Activated CD4-positive, alpha-beta T cell treated with anti-CD3 and anti-CD28 coated beads, Interleukin-2, amount 10 ng/mL, durations not matched to agents 24 days and 14 days (primary cell): ENCODE data around the gene FBXL7. TPM values are rescaled to one million over a fixed set of nuclear protein-coding genes. Genes with fewer than 3 reads are reported as not detected.

Source experiments
- DNase-seq: peaks from one replicate; pipeline ENCODE4 v3.0.0; 2022
- H3K27ac Mint-ChIP-seq: one replicate; pipeline ENCODE4 v1.8.0; 2022; ENCODE audit warnings: mild to moderate bottlenecking, mixed read lengths
- H3K27me3 Mint-ChIP-seq: one replicate; pipeline ENCODE4 v1.8.0; 2022; ENCODE audit warnings: mixed read lengths
- H3K36me3 Mint-ChIP-seq: one replicate; pipeline ENCODE4 v1.8.0; 2022; ENCODE audit warnings: low read depth, mild to moderate bottlenecking, mixed read lengths
- H3K4me1 Mint-ChIP-seq: one replicate; pipeline ENCODE4 v1.8.0; 2021; ENCODE audit warnings: mixed read lengths
- H3K4me3 Mint-ChIP-seq: one replicate; pipeline ENCODE4 v1.8.0; 2022; ENCODE audit warnings: mild to moderate bottlenecking, moderate library complexity, mixed read lengths
- H3K9me3 Mint-ChIP-seq: one replicate; pipeline ENCODE4 v1.8.0; 2021; ENCODE audit warnings: mixed read lengths
- intact Hi-C: fragments of 100-400 bp; cut with micrococcal nuclease; formaldehyde crosslinking; loops from one replicate; pipeline ENCODE4 v1.15.1; 2023
- total RNA-seq: library from RNA; stranded (reverse); gene quantifications from 2 replicates; pipeline ENCODE4 v1.2.3, GENCODE V29; 2022

FBXL7 gene
- total RNA-seq, 1 donor from 2014 or later, result not detected

DNA sequence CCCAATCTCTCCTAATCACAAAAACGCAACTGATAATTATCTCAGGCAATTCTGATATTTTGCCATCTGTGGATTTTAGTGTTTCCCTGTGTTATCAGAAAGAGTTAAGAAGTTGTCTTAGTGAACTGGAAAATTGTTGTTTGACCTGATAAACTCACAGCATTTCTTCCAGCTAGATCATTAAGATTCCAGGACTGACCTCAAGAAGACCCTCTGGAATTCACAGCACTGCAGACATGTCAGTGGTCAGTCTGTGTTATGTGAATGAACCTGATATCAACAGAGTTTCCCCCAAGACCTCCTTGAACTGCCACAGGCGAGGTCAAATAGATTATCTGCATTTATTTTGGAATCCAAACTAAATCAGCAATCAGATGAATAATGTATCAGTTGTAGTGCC, 174.7 kb downstream of the FBXL7 start:
- H3K9me3 Mint-ChIP-seq, result peaks cover 5% of the 10 kb centered on the region

DNA sequence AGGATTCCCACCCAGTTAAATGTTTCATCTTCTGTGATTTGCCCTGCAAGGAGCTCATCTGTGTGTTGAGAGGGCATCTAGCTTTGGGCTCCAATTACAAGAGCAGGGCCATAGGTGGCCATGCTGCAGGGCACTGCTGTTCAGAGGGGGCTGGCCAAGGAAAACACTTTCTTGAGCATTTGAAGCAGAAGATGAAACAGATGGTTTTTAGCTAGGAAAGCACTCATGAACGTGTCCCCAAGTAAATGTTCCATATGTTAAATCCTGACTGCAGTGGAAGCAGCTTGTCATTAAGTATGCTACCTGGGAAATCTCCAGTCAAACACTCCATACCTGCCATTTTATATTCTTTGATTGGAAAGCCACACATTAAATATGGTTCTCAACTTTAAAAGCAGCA, 176.6 kb downstream of the FBXL7 start:
- intact Hi-C loops, result no loop called here
- Mint-ChIP-seq H3K27ac (no peak overlapping the region), H3K4me1 (no peaks in the 10 kb centered on the region), H3K9me3 (peaks cover 5% of the 10 kb centered on the region), H3K27me3 (no peaks in the 10 kb centered on the region), H3K4me3 (no peak overlapping the region), H3K36me3 (no peaks in the 10 kb centered on the region)
- no peak for DNase-seq

More for the DNA sequence above, 174.7 kb downstream of the FBXL7 start:
- Mint-ChIP-seq H3K27ac (no peak overlapping the region), H3K4me1 (no peaks in the 10 kb centered on the region), H3K36me3 (no peaks in the 10 kb centered on the region), H3K4me3 (no peak overlapping the region), H3K27me3 (no peaks in the 10 kb centered on the region)
- intact Hi-C loops, result no loop called here
- DNase-seq, result no peak

- Mint-ChIP-seq H3K27ac (no peak overlapping the region), H3K36me3 (no peaks in the 10 kb centered on the region), H3K9me3 (peaks cover 5% of the 10 kb centered on the region), H3K27me3 (no peaks in the 10 kb centered on the region), H3K4me3 (no peak overlapping the region), H3K4me1 (no peaks in the 10 kb centered on the region)
- no peak for DNase-seq
- intact Hi-C loops, result no loop called here
These were observed 179.2 kb downstream of the FBXL7 start for GRCh38 chr5:15679161-15679560.

DNA sequence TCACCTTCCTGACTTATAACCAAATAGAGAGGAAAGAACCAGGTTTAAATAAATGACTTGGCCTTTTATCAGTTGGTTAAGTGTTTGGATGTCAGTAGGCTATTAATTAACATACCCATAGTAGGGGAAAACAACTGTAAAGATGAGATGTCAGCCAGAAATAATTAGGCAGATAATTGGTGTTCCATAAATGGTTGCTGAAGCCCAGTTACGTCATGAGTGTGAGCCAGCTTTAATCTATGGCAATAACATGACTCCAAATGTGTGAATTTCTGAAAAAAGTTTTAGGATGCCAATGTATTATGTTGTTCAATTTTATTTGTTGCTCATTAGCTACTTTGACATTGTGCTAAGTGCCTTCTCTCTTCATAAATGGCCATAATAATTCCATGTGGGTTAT, 180.5 kb downstream of the FBXL7 start:
- H3K9me3 Mint-ChIP-seq, result peaks cover 5% of the 10 kb centered on the region
- intact Hi-C loops, result no loop called here
- H3K4me3 Mint-ChIP-seq, result no peak overlapping the region

GRCh38 chr5:15682122-15682521, 182.1 kb downstream of the FBXL7 start:
- Mint-ChIP-seq H3K27ac (no peak overlapping the region), H3K36me3 (no peaks in the 10 kb centered on the region), H3K4me3 (no peak overlapping the region), H3K9me3 (peaks cover 2% of the 10 kb centered on the region), H3K27me3 (no peaks in the 10 kb centered on the region), H3K4me1 (no peaks in the 10 kb centered on the region)
- intact Hi-C loops, result no loop called here
- DNase-seq, result no peak

More for the DNA sequence above, 180.5 kb downstream of the FBXL7 start:
- Mint-ChIP-seq H3K27me3 (no peaks in the 10 kb centered on the region), H3K4me1 (no peaks in the 10 kb centered on the region), H3K36me3 (no peaks in the 10 kb centered on the region), H3K27ac (no peak overlapping the region)
- no peak for DNase-seq

DNA sequence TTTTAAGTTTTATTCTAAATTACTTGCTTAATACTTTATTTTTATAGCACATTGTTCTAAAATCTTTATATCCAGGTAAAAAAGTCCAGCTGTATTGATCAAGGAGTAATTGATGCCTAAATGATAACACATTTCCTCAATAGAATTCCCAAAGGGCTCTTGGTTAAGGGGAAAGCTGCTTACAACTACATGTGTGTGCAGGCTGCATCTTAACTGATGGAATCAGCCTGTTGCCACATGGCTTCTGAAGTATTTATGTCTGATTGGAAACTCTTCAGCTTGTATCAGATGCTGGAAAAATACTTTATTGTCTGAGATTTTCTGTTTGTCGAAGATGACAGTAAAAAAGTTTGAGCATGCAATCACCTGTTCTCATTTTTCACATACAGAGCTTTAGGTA, 182.6 kb downstream of the FBXL7 start:
- Mint-ChIP-seq H3K27ac (no peak overlapping the region), H3K4me1 (no peaks in the 10 kb centered on the region), H3K27me3 (no peaks in the 10 kb centered on the region)

DNA sequence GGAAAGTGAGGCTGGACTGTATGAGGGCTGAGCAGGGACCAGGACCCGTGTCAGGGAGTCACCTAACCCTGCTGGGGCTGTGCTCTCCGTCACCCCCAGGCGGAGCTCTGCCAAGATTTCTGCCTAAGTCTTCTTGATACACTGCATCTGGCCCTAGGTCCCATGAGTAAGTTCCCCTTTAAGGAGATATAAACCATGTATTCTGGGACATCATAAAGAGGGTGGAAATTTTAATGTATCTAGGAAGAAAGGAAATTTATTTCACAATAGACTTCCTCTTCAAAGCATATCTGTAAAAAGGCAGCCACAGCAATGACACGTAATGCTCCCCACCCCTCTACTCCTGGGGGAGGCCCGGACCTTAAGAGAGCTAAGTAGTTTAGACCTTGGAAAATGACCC, 183.4 kb downstream of the FBXL7 start:
- intact Hi-C loops, result no loop called here
- Mint-ChIP-seq H3K4me1 (no peaks in the 10 kb centered on the region), H3K27me3 (no peaks in the 10 kb centered on the region), H3K36me3 (no peaks in the 10 kb centered on the region), H3K4me3 (no peak overlapping the region), H3K27ac (no peak overlapping the region), H3K9me3 (no peaks in the 10 kb centered on the region)
- no peak for DNase-seq

More for the DNA sequence above, 182.6 kb downstream of the FBXL7 start:
- intact Hi-C loops, result no loop called here
- no peak overlapping the region for H3K4me3 Mint-ChIP-seq
- no peaks in the 10 kb centered on the region for H3K9me3 Mint-ChIP-seq
- H3K36me3 Mint-ChIP-seq, result no peaks in the 10 kb centered on the region
- no peak for DNase-seq

DNA sequence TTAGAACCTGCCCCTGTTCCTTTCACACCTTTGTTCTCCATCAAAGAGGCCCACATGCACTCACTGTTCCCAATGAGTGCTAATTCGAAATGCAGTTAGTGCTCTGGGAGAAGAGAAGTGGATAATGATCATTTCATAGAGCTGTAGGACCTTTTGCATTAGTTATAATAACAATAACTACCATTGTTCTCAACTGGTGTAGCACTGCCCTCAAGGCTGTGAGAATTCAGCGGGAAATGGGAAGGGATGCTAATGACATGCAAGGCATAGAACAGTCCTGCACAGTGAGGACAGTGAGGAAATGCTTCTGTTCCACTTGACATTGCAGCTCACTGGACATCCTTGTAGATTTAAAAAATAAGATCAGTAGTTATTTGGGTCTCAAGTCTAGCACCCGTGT, 187.4 kb downstream of the FBXL7 start:
- Mint-ChIP-seq H3K4me1 (no peaks in the 10 kb centered on the region), H3K4me3 (no peak overlapping the region), H3K27ac (no peak overlapping the region), H3K36me3 (no peaks in the 10 kb centered on the region), H3K9me3 (no peaks in the 10 kb centered on the region), H3K27me3 (no peaks in the 10 kb centered on the region)
- no peak for DNase-seq
- intact Hi-C loops, result no loop called here

DNA sequence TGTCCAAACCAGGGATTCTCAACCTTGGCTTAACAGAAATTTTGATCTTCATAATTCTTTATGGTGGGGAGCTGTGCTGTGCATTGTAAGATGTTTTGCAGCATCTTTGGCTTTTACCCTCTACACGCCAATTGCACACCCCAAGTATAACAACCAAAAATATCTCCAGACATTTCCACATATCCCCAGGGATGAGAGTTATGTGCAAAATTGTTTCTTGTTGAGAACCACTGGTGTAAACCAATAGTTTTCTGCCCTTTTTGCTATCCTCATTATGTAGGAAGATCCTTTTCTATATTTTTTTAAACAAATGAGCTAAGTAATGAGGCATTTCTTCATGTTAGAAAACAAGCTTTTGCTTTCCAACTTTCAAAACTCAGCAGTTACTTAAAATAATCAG, 189.9 kb downstream of the FBXL7 start:
- intact Hi-C loops, result no loop called here
- Mint-ChIP-seq H3K27ac (no peak overlapping the region), H3K4me1 (no peaks in the 10 kb centered on the region), H3K4me3 (no peak overlapping the region), H3K27me3 (no peaks in the 10 kb centered on the region), H3K36me3 (no peaks in the 10 kb centered on the region), H3K9me3 (no peaks in the 10 kb centered on the region)
- DNase-seq, result no peak

DNA sequence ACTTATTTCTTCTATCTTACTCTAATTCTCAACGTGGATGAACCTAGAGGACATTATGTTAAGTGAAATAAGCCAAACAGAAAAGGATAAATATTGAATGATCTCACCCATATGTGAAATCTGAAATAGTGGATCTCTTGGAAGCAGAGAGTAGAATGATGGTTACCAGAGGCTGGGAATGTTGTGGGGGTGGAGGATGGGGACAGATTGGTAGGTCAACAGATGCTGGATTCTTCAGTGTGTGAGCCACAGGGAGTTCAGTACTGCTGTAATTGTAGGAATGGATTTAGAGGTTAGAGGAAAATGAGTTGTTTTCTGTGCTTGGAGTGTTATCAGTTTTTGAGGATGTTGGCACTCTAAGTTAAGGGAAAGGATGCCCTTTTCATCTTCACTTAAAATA, 190.6 kb downstream of the FBXL7 start:
- Mint-ChIP-seq H3K9me3 (no peaks in the 10 kb centered on the region), H3K27me3 (no peaks in the 10 kb centered on the region), H3K4me1 (no peaks in the 10 kb centered on the region), H3K36me3 (no peaks in the 10 kb centered on the region), H3K27ac (no peak overlapping the region), H3K4me3 (no peak overlapping the region)
- intact Hi-C loops, result no loop called here
- no peak for DNase-seq

- Mint-ChIP-seq H3K9me3 (no peaks in the 10 kb centered on the region), H3K36me3 (no peaks in the 10 kb centered on the region), H3K4me3 (no peak overlapping the region), H3K4me1 (no peaks in the 10 kb centered on the region), H3K27ac (no peak overlapping the region), H3K27me3 (no peaks in the 10 kb centered on the region)
- intact Hi-C loops, result no loop called here
- DNase-seq, result no peak
These were observed 191.5 kb downstream of the FBXL7 start for GRCh38 chr5:15691521-15691920.

DNA sequence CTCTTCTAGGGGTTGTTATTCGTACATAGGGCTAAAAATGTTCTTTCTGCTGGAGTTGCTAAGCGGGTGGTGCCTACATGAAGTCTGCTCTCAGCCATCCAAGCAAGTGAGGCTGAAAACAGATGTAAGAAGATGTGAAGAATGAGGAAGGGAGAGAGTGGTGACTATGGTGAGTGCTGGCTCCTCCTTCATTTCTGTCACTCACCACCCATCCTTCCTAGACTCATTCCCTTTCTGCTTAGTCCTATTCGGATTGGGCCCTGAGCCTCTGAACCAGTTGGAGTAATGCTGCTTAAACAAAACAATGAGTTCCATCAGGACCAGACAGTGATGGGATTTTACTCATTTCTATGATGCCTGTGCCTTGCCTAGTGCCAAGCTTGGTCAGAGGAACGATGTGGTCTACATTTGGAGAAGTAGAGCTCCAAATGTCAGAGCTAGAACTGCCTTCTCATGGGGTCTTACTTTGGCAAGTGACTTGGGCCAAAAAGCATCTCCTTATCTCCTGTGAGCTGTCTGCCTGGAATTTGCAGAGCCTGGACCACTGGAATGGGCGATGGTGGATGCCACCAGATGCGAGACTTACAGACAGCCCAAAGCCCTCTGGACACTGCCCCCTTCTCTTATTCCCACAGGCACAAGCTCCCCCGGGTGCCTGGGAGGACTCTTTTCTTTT, 192.9 kb downstream of the FBXL7 start:
- no peaks in the 10 kb centered on the region for H3K4me1 Mint-ChIP-seq
- intact Hi-C loops, result no loop called here
- H3K27ac Mint-ChIP-seq, result no peak overlapping the region
- H3K4me3 Mint-ChIP-seq, result no peak overlapping the region
- no peak for DNase-seq
- no peaks in the 10 kb centered on the region for H3K36me3 Mint-ChIP-seq
- H3K27me3 Mint-ChIP-seq, result no peaks in the 10 kb centered on the region
- no peaks in the 10 kb centered on the region for H3K9me3 Mint-ChIP-seq

- no peak overlapping the region for H3K4me3 Mint-ChIP-seq
- H3K9me3 Mint-ChIP-seq, result no peaks in the 10 kb centered on the region
- no peak overlapping the region for H3K27ac Mint-ChIP-seq
- DNase-seq, result no peak
- no peaks in the 10 kb centered on the region for H3K27me3 Mint-ChIP-seq
- no peaks in the 10 kb centered on the region for H3K4me1 Mint-ChIP-seq
- intact Hi-C loops, result no loop called here
- H3K36me3 Mint-ChIP-seq, result no peaks in the 10 kb centered on the region
These were observed 193.4 kb downstream of the FBXL7 start for GRCh38 chr5:15693382-15693728.

DNA sequence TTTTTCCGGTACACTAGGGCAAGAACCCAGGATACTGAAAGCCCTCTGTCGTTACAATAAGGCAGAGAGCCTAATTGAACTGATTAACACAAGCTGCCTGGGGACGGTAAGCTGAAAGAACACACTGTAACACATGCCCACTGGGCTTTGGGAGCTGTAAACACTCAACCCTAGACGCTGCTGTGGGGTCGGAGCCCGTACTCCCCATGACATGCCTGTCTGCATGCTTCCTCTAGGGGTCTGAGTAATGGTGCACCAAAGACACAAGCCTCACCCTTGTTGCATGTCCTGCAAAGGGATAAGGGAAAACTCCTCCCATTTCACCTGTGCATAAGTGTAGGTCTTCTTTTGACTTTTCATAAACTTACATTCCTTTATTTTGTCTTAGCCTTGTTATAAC, 194.0 kb downstream of the FBXL7 start:
- no peak overlapping the region for H3K4me3 Mint-ChIP-seq
- no peak for DNase-seq
- H3K9me3 Mint-ChIP-seq, result no peaks in the 10 kb centered on the region
- intact Hi-C loops, result no loop called here
- no peak overlapping the region for H3K27ac Mint-ChIP-seq
- H3K27me3 Mint-ChIP-seq, result no peaks in the 10 kb centered on the region
- H3K4me1 Mint-ChIP-seq, result no peaks in the 10 kb centered on the region
- H3K36me3 Mint-ChIP-seq, result no peaks in the 10 kb centered on the region

- H3K27ac Mint-ChIP-seq, result no peak overlapping the region
- H3K36me3 Mint-ChIP-seq, result no peaks in the 10 kb centered on the region
- no peaks in the 10 kb centered on the region for H3K9me3 Mint-ChIP-seq
- no peaks in the 10 kb centered on the region for H3K27me3 Mint-ChIP-seq
- no peak overlapping the region for H3K4me3 Mint-ChIP-seq
- no peaks in the 10 kb centered on the region for H3K4me1 Mint-ChIP-seq
- intact Hi-C loops, result no loop called here
- DNase-seq, result no peak
These were observed 194.8 kb downstream of the FBXL7 start for GRCh38 chr5:15694696-15695214.
